GOT3 (cell line): Measurements from ENCODE around the gene KCTD16.

ENCODE experiments used
- DNase-seq: peaks from one replicate; lab custom pipeline; 2025; ENCODE audit warnings: mixed read lengths; lab: John Stamatoyannopoulos, UW

Gene KCTD16

GRCh38 chr5:144207875-144208444 is 37.3 kb downstream of the KCTD16 start:
- DNase-seq = no peak

- no peak for DNase-seq
These were observed 38.7 kb downstream of the KCTD16 start for GRCh38 chr5:144209361-144209760.

DNA sequence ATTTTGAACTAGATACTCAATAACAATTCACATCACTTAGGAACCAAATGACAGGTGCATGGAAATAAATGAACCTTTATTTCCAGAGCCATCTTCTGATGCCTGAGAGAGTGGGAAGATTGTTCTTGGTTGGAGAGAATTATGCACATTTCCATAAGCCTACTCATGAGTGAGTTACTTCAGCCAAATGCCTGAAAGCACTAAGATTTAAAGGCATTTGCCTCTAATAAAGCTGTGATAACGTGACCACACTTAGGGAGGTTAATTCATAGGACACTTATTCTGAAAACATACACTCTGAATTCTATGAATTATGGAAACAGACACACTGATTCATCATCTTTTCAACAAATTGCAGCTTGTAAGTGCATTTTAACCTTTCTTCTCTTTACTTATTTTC is 40.0 kb downstream of the KCTD16 start:
- no peak for DNase-seq

DNA sequence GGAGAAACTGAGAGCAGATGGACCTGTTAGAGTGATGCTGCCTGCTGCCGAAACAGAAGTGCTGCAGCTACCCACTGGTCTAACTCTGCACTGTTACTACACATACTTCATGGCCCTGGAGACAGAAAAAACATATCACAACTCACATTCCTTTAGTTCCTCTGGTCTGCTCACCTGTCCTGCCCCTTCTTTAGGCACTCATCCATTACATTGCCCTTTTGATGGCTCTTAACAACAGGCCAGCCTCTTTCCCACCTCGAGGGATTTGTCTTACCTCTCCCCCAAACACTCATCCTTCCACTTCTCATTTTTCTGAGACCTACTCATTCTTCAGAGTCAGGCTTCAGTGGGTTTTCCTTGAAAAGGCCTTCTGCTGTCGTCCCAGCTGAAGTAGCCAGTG is 49.2 kb downstream of the KCTD16 start:
- no peak for DNase-seq

- no peak for DNase-seq
These were observed 56.8 kb downstream of the KCTD16 start for GRCh38 chr5:144227363-144227999.

DNA sequence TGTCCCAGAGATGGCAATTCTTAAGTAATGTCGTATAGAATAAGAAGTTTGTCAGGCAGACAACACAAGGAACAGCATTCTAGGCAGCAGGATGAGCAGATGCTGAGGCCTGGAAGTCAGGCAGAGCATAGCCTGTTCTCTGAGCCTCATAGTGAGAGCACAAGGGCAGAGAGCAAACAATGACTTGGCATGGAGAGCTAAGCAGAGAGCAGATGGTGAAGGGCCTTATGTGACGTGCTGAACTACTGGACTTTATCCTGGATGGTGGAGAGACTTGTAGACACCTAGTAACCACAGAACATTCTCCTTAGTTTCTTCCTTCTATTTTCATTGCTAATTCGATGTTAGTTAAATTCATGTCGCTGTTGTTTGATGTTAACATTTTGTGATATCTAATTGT is 60.1 kb downstream of the KCTD16 start:
- DNase-seq = no peak

- no peak for DNase-seq
These were observed 61.6 kb downstream of the KCTD16 start for GRCh38 chr5:144232285-144232684.

GRCh38 chr5:144236499-144236898 is 65.8 kb downstream of the KCTD16 start:
- no peak for DNase-seq

DNA sequence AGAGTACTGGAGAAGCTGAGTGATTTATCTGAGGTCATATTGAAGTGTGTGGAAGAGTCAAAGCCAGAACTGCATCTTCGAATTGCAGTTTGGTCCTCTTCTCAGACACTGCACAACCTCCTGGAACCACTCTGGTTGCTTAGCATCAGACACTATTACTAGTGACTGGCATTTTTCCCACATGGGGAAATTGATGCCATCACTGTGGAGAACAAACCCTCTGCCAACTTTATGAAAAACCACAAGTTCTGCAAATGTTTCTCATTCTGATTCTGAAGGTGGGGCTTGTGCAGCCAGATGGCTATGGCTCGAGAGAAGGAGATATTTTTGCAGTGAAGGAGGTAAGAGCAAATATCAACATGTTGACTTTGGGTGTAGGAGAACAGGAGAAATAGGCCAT is 67.2 kb downstream of the KCTD16 start:
- no peak for DNase-seq

DNA sequence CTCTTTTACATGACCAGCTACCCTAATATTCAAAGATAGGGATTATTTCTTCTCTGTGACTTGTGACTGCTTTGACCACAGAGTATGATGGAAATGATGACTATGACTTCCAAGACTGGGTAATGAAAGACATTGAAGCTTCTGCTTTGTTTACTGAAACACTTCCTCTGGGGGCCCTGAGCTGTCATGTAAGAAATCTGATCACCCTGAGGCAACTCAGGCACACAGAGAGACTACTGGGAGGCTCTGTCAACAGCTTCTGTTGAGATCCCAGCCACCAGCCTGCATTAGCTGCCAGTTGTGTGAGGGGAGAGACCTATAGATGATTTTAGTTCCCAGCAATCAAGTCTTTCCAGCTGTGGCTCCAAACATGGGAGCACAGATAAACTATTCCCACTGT is 76.5 kb downstream of the KCTD16 start:
- DNase-seq = no peak

- no peak for DNase-seq
These were observed 77.3 kb downstream of the KCTD16 start for GRCh38 chr5:144248015-144248414.

- no peak for DNase-seq
These were observed 79.2 kb downstream of the KCTD16 start for GRCh38 chr5:144249755-144250464.

DNA sequence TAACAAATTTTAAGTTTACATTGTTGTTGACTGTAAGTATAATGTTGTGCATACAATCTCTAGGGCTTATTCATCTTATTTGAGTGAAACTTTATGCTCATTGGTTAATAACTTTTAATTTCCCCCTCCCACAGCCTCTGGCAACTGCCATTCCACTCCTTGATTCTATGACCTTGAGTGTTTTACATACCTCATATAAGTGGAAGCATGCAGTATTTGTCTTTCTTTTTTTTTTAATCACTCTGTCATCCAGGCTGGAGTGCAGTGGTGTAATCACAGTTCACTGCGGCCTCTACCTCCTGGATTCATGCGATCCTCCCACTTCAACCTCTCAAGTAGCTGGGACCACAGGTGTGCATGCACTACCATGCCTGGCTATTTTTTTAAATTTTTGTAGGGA is 83.9 kb downstream of the KCTD16 start:
- no peak for DNase-seq

- DNase-seq = no peak
These were observed 89.4 kb downstream of the KCTD16 start for GRCh38 chr5:144260121-144260520.

- no peak for DNase-seq
These were observed 95.1 kb downstream of the KCTD16 start for GRCh38 chr5:144265643-144266247.

GRCh38 chr5:144267961-144268513 is 97.4 kb downstream of the KCTD16 start:
- DNase-seq = no peak

- no peak for DNase-seq
These were observed 102.8 kb downstream of the KCTD16 start for GRCh38 chr5:144273232-144274027.

GRCh38 chr5:144275329-144275728 is 104.7 kb downstream of the KCTD16 start:
- no peak for DNase-seq

DNA sequence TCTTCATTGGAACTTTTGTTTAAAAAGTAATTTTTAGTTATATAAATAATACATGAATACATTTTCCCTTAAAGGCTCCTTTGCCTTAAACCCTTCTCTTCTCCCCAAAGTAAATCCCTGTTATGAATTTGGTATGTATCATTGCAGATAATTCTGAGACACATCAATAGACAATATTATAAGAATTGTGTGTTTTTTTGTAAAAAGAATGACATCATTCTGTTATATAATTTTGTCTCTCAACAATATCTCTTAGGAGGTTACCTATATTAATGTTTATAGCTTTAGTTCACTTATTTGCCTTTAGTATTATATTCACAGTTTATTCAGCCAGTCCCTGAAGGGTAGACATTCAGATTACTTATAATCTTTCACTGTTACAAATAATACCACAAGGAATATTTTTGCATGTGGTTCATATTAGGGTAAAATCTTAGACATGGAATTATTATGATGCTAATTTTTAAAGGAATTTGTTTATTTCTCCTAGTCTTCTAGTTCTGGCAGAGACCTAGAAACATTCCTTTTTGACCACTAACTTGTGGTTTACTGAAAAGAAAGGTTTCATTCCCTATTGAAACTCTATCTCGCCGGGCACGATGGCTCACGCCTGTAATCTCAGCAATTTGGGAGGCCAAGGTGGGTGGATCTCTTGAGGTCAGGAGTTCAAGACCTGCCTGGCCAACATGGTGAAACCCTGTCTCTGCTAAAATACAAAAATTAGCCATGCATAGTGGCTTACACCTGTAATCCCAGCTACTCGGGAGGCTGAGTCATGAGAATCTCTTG is 105.6 kb downstream of the KCTD16 start:
- no peak for DNase-seq

- no peak for DNase-seq
These were observed 111.1 kb downstream of the KCTD16 start for GRCh38 chr5:144281784-144282183.

GRCh38 chr5:144284036-144284435 is 113.4 kb downstream of the KCTD16 start:
- DNase-seq = no peak
